ENCODE data around the gene HTR3B. TPM values are rescaled to one million over a fixed set of nuclear protein-coding genes. Genes with fewer than 3 reads are reported as not detected.
A peak's percentile ranks its signal among the peaks of the same experiment; 100 is the strongest.

Gene HTR3B
- total and polyA plus RNA-seq, 10 of the 15 experiments (the other 5 are each of a cell fraction or from before 2014, with no cell fraction given) = not detected

DNA sequence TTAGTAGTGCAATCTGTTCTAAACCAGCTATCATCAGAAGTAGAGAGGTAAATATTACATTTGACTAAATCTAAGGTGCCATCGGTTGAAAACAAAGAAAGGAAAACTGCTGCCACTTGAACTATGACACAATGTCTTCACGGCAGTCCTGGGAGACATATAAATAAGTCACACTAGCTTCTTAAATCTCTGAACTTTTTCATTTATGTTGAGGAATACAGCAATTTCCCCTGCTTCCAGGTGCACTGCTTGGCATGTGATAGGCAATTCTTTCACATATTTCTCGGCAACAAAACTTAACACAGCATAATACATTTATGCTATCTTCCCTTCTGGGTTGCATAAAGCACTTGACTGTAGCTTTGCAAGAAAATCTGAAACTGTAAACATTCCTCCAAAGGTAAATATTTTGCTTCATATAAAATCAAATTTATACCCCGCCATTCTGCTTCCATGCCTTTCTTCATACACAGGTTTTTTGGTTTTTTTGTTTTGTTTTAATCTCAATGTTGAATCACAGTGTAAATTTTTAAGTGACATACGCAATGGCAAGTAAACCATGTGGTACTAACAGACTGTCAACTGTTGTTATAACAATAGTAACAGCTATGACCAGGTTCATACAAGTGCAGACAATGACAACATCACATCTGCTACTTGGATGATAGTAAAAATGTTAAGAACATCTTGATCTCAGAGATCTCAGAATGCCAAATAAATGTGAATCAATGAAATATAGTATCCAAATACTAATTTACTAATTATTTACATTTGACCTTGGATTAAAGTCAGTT lies 47.4 kb upstream of the HTR3B start:
- Histone ChIP-seq H2AFZ (ENCODE audit: control insufficient read depth, low read depth, low read length) (no peak overlapping the region), H3K9ac (ENCODE audit: control insufficient read depth, insufficient read depth, low read length) (no peak overlapping the region), H3K9me3 (replicated peaks; ENCODE audit: control insufficient read depth, insufficient read depth, low read length) (no peaks in the 10 kb centered on the region; the same call in 2 of the 3 replicates), H3K36me3 (ENCODE audit: control insufficient read depth in 2 of 2, insufficient read depth in 2 of 2, low read length in 1 of 2) (peaks cover 3% of the 10 kb centered on the region in 2 experiments; a peak in 2 of 4 replicates), H3K27me3 (replicated peaks in 1 of 2; ENCODE audit: control insufficient read depth in 2 of 2, insufficient read depth in 2 of 2, low read length in 1 of 2) (no peaks in the 10 kb centered on the region), H3K79me2 (ENCODE audit: control insufficient read depth, insufficient read depth, low read length) (peaks cover 3% of the 10 kb centered on the region), H3K4me1 (ENCODE audit: control insufficient read depth, insufficient read depth, low read length) (no peaks in the 10 kb centered on the region), H3K27ac (ENCODE audit: control insufficient read depth, insufficient read depth) (no peak overlapping the region), H3K4me2 (ENCODE audit: control insufficient read depth, insufficient read depth) (no peak overlapping the region), H4K20me1 (ENCODE audit: control insufficient read depth, insufficient read depth) (no peaks in the 10 kb centered on the region), H3K4me3 (no peak overlapping the region)
- FAIRE-seq (peak; percentile 38), DNase-seq (ENCODE audit: low read depth, low spot score) (no peak), ATAC-seq (no peak)
- TF ChIP-seq SMAD1 (IDR thresholded peaks at IDR 0.05; ENCODE audit: low read depth, partially characterized antibody) (no peak), JUNB (IDR thresholded peaks at IDR 0.05) (no peak), NRF1 (conservative IDR thresholded peaks at IDR 0.05; ENCODE audit: low read depth, low read length) (no peak), ZNF274 (IDR thresholded peaks at IDR 0.05; ENCODE audit: insufficient read depth, insufficient read length) (no peak), SREBF1 (IDR thresholded peaks at IDR 0.05; ENCODE audit: low read length) (no peak), BACH1 (IDR thresholded peaks at IDR 0.05; ENCODE audit: borderline replicate concordance) (no peak), EED (IDR thresholded peaks at IDR 0.05; ENCODE audit: low read depth) (no peak), MEF2A (IDR thresholded peaks at IDR 0.05; ENCODE audit: insufficient read depth, low read depth, low read length) (no peak), ZSCAN29 (IDR thresholded peaks at IDR 0.05) (no peak), MYC (IDR thresholded peaks at IDR 0.05; ENCODE audit: insufficient read depth, insufficient read length, insufficient replicate concordance, low read length, severe bottlenecking) (no peak)
- TF ChIP-seq, protein P1, sequence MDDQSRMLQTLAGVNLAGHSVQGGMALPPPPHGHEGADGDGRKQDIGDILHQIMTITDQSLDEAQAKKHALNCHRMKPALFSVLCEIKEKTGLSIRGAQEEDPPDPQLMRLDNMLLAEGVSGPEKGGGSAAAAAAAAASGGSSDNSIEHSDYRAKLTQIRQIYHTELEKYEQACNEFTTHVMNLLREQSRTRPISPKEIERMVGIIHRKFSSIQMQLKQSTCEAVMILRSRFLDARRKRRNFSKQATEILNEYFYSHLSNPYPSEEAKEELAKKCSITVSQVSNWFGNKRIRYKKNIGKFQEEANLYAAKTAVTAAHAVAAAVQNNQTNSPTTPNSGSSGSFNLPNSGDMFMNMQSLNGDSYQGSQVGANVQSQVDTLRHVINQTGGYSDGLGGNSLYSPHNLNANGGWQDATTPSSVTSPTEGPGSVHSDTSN (IDR thresholded peaks at IDR 0.05; ENCODE audit: insufficient replicate concordance, low read depth, low read length) = no peak
- TF ChIP-seq, protein P2, sequence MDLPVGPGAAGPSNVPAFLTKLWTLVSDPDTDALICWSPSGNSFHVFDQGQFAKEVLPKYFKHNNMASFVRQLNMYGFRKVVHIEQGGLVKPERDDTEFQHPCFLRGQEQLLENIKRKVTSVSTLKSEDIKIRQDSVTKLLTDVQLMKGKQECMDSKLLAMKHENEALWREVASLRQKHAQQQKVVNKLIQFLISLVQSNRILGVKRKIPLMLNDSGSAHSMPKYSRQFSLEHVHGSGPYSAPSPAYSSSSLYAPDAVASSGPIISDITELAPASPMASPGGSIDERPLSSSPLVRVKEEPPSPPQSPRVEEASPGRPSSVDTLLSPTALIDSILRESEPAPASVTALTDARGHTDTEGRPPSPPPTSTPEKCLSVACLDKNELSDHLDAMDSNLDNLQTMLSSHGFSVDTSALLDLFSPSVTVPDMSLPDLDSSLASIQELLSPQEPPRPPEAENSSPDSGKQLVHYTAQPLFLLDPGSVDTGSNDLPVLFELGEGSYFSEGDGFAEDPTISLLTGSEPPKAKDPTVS (IDR thresholded peaks at IDR 0.05; ENCODE audit: low read depth, low read length) = no peak
- TF ChIP-seq, protein P3, sequence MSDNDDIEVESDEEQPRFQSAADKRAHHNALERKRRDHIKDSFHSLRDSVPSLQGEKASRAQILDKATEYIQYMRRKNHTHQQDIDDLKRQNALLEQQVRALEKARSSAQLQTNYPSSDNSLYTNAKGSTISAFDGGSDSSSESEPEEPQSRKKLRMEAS (IDR thresholded peaks at IDR 0.05; ENCODE audit: low read depth, low read length) = no peak
- in situ Hi-C loops (cut with MboI) = no loop called here
- POLR2A ChIA-PET = no interaction called here
- RAD21 ChIA-PET (ENCODE audit: unreplicated experiment) = no interaction called here
- intact Hi-C loops (cut with micrococcal nuclease; ENCODE audit: unreplicated experiment) = no loop called here
- CTCF ChIA-PET = interaction anchor here (0.6 kb wide), 2 partner anchors 13 to 14 kb away, joined by 3 read pairs; no protein-coding TSS in a partner anchor
- 98% methylated on average over 5 of the region's 5 CpGs for WGBS (ENCODE audit: insufficient coverage, insufficient replicate concordance, low lambda C conversion rate, missing lambda C conversion rate)
- SMC1A ChIA-PET (ENCODE audit: uncharacterized antibody, unreplicated experiment) = no interaction called here
- no TSS peak for BruUV-seq (replicated peaks)

Measured in GM12878 (cell line).